ENCODE data around the gene POLG2.

The POLG2 gene

GRCh38 chr17:64520359-64520758 lies 23.5 kb upstream of the POLG2 start:
- no peak for DNase-seq (ENCODE audit: low read depth in 2 of 2)
- no peak overlapping the region for H3K4me3 ChIP-seq (replicated peaks in 1 of 2; ENCODE audit: low read depth in 2 of 2, low read length in 2 of 2)
- TF ChIP-seq CTCF (IDR thresholded peaks at IDR 0.05; ENCODE audit: low read depth, low read length) = no peak

- H3K4me3 ChIP-seq (replicated peaks in 1 of 2; ENCODE audit: low read depth in 2 of 2, low read length in 2 of 2) = no peak overlapping the region
- TF ChIP-seq CTCF (IDR thresholded peaks at IDR 0.05; ENCODE audit: low read depth, low read length) = no peak
- DNase-seq (ENCODE audit: low read depth in 2 of 2) = no peak
These were observed 22.7 kb upstream of the POLG2 start for GRCh38 chr17:64519601-64520000.

GRCh38 chr17:64515829-64516228 lies 19.0 kb upstream of the POLG2 start:
- DNase-seq (ENCODE audit: low read depth in 2 of 2) = no peak
- H3K4me3 ChIP-seq (replicated peaks in 1 of 2; ENCODE audit: low read depth in 2 of 2, low read length in 2 of 2) = no peak overlapping the region
- no peak for TF ChIP-seq CTCF (IDR thresholded peaks at IDR 0.05; ENCODE audit: low read depth, low read length)

- peak in 1 of 2 donors; percentile 60 for DNase-seq (ENCODE audit: low read depth in 2 of 2)
These were observed 18.6 kb upstream of the POLG2 start for GRCh38 chr17:64515419-64515818.

GRCh38 chr17:64509179-64509578 lies 12.3 kb upstream of the POLG2 start:
- no peak for DNase-seq (ENCODE audit: low read depth in 2 of 2)
- no peak for TF ChIP-seq CTCF (IDR thresholded peaks at IDR 0.05; ENCODE audit: low read depth, low read length)
- H3K4me3 ChIP-seq (replicated peaks in 1 of 2; ENCODE audit: low read depth in 2 of 2, low read length in 2 of 2) = no peak overlapping the region

More at GRCh38 chr17:64515419-64515818, 18.6 kb upstream of the POLG2 start:
- H3K4me3 ChIP-seq (replicated peaks in 1 of 2; ENCODE audit: low read depth in 2 of 2, low read length in 2 of 2) = no peak overlapping the region
- no peak for TF ChIP-seq CTCF (IDR thresholded peaks at IDR 0.05; ENCODE audit: low read depth, low read length)

- no peak for DNase-seq (ENCODE audit: low read depth in 2 of 2)
- no peak for TF ChIP-seq CTCF (IDR thresholded peaks at IDR 0.05; ENCODE audit: low read depth, low read length)
- H3K4me3 ChIP-seq (replicated peaks in 1 of 2; ENCODE audit: low read depth in 2 of 2, low read length in 2 of 2) = peak overlapping the region in 1 of 2 donors; percentile 99
These were observed 11.8 kb upstream of the POLG2 start for GRCh38 chr17:64508683-64509082.

DNA sequence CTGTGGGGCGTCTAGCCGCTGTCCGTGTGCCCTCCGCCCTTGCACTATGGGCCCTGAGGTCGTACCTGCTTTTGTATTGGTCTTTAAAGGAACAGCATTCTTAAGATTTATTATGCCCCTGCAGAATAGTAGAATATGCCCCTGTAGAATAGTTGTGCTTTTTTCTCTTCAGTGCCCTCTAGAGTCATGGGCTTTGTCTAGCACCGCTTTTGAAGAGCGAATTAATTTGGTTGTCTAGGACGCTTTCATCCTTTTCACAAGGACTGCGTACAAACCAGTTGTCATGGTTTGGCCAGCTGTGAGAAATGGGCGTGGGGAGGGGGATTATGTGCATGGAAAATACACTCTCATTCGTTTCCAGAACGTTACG lies 10.5 kb upstream of the POLG2 start:
- peak overlapping the region; percentile 99 to 100 for H3K4me3 ChIP-seq (replicated peaks in 1 of 2; ENCODE audit: low read depth in 2 of 2, low read length in 2 of 2)
- peak; percentile 81 to 82 for DNase-seq (ENCODE audit: low read depth in 2 of 2)
- peak; percentile 47 for TF ChIP-seq CTCF (IDR thresholded peaks at IDR 0.05; ENCODE audit: low read depth, low read length)

Measured in cardiac fibroblast (primary cell).